Stimulated activated CD8-positive, alpha-beta memory T cell treated with anti-CD3 and anti-CD28 coated beads, Interleukin-2, amount 100 ng/mL, for 1 hour (primary cell): Measurements from ENCODE around the gene CCNJL.

ENCODE experiments used
- DNase-seq, 2 donors: peaks; one replicate each; pipeline ENCODE4 v3.0.0-alpha.2; 2020; ENCODE audit warnings: low read depth in 2 of 2

CCNJL gene

DNA sequence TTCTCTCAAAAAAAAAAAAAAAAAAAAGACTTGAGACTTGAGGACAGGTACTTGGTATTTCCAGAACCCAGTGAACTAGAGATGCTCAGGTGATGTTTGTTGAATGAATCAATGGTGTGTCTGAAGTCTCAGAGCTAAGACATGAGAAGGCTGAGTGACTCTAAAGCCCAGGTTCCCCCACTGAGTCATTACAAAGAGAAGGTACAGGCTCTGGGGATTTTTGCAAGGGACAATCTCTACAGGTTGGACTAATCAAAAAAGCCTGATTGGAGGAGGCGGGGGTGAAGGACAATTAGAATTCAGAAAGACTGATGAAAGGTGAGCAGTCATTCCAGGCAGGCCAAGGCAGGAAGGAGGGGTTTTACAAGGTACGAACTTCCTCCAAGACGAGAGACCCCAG is 91.3 kb downstream of the CCNJL start:
- no peak for DNase-seq

DNA sequence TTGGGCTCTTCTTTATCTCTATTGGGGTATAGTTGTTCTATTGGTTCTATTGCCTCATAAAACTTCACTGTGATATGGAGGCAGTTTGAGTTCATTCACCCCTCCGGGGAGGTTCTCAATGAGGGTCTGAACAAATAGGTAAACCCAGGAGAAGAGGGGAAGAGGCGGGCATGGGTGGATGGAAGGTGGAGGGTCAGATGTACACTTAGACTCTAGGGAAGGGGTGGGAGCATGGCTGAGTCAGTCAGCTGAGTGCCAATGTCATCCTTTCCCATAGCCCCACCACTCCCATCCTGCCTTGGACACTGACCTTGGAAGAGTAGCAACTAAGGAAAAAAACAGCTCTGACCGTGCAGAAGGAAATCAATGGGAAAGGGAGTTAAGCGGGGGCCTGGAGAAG is 93.0 kb downstream of the CCNJL start:
- no peak for DNase-seq

DNA sequence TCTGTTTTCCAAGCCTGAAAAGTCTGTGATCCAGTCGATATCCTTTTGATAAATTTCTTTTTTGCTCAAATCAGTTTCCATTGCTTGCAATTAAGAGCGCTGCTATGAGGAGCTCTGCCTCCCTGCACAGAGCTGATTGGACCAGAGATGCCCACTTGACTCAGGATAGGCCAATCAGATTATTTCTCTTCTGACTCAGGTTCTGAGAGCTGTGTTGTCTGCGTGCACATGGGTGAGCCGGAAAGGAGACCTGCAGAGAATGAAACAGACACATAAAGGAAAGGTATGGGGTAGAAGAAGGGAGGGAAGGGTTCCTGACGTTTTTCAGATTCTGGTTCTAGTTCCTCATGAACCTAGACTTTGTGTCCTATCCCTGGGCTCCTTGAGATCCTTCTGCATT is 98.8 kb downstream of the CCNJL start:
- no peak for DNase-seq

DNA sequence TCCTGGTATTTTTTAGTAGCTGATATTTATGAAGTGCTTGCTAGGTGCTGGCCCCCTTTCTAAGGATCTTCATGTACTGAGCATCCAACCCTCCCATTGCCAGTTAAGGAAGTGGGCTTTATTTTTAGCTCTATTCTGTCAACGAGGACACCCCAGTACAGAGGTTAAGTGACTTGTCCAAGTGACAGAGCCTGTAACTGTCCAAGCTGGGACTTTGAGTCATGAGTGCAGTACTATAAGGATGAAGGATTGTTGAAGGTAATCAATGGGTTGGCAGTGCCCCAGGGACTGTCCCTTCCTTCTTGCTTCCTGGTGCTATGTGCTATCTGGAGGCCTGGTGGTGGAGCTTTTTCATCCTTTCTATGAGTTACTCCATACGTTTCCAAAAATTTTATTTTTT is 101.0 kb downstream of the CCNJL start:
- DNase-seq: no peak

DNA sequence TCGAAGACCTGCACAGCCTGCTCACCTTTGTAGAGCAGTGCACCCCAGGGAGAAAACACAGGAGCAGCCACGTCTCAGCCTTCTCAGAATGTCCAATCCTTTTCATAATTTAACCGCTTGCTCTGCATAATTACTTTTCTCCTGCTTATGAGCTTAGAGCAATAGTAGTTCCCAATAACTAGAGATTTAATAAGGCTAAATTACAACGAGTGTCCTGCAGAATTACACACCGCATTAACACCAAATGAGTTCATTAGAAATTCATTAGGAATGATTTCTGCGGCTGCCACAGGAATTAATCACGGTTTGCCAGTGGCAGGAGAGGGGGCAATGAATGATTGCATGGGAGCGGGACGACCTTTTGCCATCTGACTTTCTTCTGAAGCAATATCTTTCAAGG is 101.8 kb downstream of the CCNJL start:
- no peak for DNase-seq

DNA sequence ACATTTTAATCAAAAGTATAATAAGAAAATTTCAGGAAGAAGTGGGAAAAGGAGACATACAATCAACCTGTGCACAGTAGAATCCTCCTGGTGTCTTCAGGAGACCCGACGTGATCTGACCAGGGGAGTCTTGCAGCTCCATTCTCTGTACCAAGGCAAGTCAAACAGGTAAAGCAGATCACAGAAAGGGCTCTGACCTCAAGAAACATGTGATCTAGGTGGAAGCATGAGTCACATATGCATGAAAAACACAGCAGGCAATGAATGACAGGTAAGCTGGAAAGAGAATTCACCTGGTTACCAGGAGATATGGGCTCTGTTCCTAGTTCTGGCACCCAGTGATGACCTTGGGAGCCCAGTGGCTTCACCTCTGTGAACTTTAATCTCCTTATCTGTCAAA is 102.4 kb downstream of the CCNJL start:
- DNase-seq: no peak

DNA sequence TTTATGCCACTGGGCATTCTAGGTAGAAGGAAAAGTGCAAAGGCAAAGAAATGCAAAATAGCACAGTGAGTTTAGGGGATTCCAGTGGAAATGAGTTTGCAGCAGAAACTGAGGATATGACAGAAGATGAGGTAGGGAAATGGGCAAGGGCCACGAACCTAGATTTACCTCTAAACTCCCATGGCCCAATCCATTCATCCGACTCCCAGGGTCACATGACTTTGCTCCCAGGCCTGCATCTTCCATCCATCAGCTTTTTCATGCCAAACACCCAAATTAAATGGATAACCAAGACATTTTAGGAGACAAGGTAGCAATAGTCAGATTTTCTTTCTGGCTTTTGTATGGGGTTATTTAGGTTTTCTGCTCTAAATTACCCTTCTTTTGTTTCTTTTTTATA is 105.3 kb downstream of the CCNJL start:
- no peak for DNase-seq
